ENCODE measurements around the gene PCGF5. TPM values are rescaled to one million over a fixed set of nuclear protein-coding genes. Genes with fewer than 3 reads are reported as not detected.
"Not testable (repeated sequence)": the region's sequence is repeated elsewhere in the genome, so short reads cannot be mapped to it uniquely, and the experiment has no call there.

PCGF5 gene
- total RNA-seq, 1 donor from 2014 or later: 56.0 TPM

DNA sequence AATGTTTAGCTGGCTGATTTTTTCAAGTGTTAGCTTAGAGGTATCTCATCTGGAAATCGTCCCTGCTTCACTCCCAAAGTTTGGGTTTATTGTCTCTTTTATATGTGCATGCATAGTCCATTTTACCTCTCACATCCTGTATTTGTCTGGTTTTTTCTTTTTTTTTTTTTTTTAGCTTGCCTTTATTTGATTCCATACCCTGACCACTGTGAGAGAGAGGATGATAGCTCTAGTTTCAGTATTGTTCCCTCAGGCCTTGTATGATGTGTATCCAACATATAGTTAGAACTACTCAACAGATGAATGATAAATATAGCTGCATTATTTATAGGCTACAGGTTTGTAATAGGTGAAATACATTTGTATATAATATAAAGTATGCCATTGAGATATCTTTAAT is 29.9 kb downstream of the PCGF5 start:
- intact Hi-C loops (cut with DNase I): loop anchor here (5.0 kb wide), 3 partner anchors 163 to 338 kb away; no protein-coding TSS in a partner anchor
- ATAC-seq (ENCODE audit: poor library complexity) (no peak), DNase-seq (no peak)

DNA sequence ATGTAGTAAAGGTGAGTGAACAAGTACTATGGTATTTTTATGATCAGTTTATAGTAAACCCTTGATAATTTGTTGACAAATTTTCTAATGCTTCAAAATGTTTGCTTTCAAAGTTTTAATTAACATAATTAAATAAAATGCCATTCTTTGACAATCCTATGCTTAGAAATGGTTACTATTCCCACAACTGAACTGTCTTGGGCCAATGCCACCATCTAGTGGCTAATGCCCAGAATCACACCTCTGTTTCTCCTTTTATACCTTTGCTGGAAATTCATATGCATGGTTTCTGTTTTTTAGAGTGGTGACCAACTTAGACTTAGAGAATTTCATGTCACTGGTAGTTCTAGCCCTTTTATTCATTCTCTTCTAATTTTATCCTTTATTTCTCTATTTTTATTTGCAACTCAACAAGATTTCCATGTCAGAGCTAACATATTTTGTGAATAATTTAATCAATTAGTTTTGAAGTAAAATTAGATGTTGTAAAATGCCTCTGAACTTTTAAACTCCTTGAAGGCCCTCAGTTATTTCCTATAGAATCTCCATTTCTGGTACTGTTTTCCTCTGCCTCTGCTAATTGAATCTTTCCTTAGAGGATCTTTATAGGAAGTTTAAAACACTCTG is 31.1 kb downstream of the PCGF5 start:
- DNase-seq: no peak
- ATAC-seq (ENCODE audit: poor library complexity): peak; percentile 81
- intact Hi-C loops (cut with DNase I): loop anchor here (5.0 kb wide), 3 partner anchors 164 to 339 kb away; no protein-coding TSS in a partner anchor

GRCh38 chr10:91253300-91253699 is 32.8 kb downstream of the PCGF5 start:
- no peak for ATAC-seq (ENCODE audit: poor library complexity)
- intact Hi-C loops (cut with DNase I): loop anchor here (5.0 kb wide), 3 partner anchors 166 to 341 kb away; no protein-coding TSS in a partner anchor
- no peak for DNase-seq

GRCh38 chr10:91257310-91257709 is 36.8 kb downstream of the PCGF5 start:
- DNase-seq (no peak), ATAC-seq (ENCODE audit: poor library complexity) (no peak)
- intact Hi-C loops (cut with DNase I): no loop called here

- ATAC-seq (ENCODE audit: poor library complexity); DNase-seq; intact Hi-C loops (cut with DNase I): not testable (repeated sequence)
Measured at GRCh38 chr10:91260417-91260816, 40.0 kb downstream of the PCGF5 start.

GRCh38 chr10:91271886-91272285 is 51.4 kb downstream of the PCGF5 start:
- intact Hi-C loops (cut with DNase I): no loop called here
- ATAC-seq (ENCODE audit: poor library complexity) (no peak), DNase-seq (no peak)

- peak; percentile 36 for ATAC-seq (ENCODE audit: poor library complexity)
- no peak for DNase-seq
- intact Hi-C loops (cut with DNase I): no loop called here
Measured at GRCh38 chr10:91284486-91285090, 64.1 kb downstream of the PCGF5 start.

DNA sequence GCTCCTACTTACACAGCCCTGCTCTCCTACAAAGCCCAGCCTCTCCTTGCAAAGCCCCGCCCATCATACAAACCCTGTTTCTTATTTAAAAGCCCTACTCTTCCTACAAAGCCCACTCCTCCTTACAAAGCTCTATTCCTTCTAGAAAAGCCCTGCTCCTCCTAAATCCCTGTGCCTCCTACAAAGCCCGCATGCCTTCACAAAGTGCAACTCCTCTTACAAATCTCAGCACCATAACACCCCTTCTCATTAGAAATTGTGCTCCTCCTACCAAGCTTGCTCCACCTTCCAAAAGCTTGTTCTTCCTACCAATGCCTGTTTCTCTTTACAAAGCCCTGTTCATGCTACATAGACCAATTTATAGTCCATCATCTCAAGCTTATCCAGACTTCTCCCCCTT is 66.1 kb downstream of the PCGF5 start:
- intact Hi-C loops (cut with DNase I): no loop called here
- ATAC-seq (ENCODE audit: poor library complexity): peak; percentile 5
- DNase-seq: no peak

DNA sequence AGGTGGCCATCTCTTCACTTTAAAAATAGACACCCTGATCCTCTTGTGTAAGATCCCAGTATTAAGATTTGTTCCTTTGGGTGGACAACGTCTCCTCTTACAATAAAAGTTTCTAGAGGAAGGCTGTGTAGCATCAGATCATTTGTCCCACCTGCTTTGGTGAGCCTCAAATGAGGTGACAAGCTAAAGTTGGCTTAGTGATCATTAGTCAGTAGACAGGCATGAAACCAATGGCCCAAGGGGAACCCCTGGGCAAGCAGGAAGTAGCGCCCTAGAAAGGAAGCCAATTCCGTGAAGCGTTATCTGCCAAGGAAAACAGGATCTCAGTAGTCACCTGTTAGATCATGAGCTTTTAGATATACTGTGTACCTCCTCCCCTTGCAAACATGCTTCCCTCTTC is 66.8 kb downstream of the PCGF5 start:
- no peak for ATAC-seq (ENCODE audit: poor library complexity)

DNA sequence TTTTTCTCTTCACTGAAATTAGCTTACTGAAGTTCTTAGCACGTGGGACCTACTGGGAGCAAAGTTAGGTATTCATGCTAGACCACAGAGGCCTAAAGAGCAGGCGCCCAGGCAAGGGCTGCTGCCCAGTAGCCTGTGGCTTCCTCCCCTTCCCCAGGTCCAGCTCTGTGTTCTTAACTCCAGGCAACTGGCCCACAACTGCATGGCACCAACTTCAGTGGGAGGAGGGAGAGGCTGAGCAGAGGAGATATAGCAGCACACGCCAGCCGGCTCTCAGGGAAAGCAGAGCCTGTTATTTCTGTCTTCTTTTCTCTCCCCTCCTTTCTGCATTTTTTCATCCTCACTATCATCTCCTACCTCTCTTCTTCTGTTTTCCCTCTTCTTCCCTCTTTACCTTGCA is 67.4 kb downstream of the PCGF5 start:
- peak; percentile 61 for ATAC-seq (ENCODE audit: poor library complexity)
- intact Hi-C loops (cut with DNase I): no loop called here

More for the DNA sequence above, 66.8 kb downstream of the PCGF5 start:
- no peak for DNase-seq
- intact Hi-C loops (cut with DNase I): no loop called here

DNA sequence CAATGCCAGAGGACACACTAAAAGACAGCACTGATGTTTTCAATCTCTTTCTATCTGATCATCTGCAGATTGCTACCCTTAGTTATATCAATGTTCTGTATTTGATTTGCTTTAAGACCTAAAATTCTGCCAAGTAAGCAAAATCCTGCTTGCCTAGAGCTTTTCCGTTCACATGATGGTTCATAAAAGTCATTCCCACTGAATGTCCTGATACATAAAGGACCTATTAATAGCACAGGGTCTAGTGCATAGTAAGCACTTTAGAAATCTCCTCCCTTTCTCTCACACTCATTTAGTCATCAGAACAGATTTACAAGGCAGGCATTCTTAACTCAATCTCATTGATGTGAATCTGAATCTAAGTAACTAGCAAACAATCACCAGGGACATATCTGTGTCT is 68.8 kb downstream of the PCGF5 start:
- intact Hi-C loops (cut with DNase I): no loop called here
- no peak for ATAC-seq (ENCODE audit: poor library complexity)

More for the DNA sequence above, 67.4 kb downstream of the PCGF5 start:
- DNase-seq: peak; percentile 45

GRCh38 chr10:91290607-91291006 is 70.1 kb downstream of the PCGF5 start:
- no peak for ATAC-seq (ENCODE audit: poor library complexity)
- intact Hi-C loops (cut with DNase I): loop anchor here (10.0 kb wide), 1 partner anchor 94 kb away; no protein-coding TSS in a partner anchor
- DNase-seq: no peak

More for the DNA sequence above, 68.8 kb downstream of the PCGF5 start:
- no peak for DNase-seq

GRCh38 chr10:91294134-91294906 is 73.9 kb downstream of the PCGF5 start:
- DNase-seq: no peak
- ATAC-seq (ENCODE audit: poor library complexity): no peak
- intact Hi-C loops (cut with DNase I): loop anchor here (10.0 kb wide), 1 partner anchor 90 kb away; no protein-coding TSS in a partner anchor

GRCh38 chr10:91295346-91295745 is 74.9 kb downstream of the PCGF5 start:
- intact Hi-C loops (cut with DNase I): loop anchor here (10.0 kb wide), 1 partner anchor 89 kb away; no protein-coding TSS in a partner anchor
- no peak for ATAC-seq (ENCODE audit: poor library complexity)
- DNase-seq: no peak

GRCh38 chr10:91296471-91296870 is 76.0 kb downstream of the PCGF5 start:
- intact Hi-C loops (cut with DNase I): loop anchor here (10.0 kb wide), 1 partner anchor 88 kb away; no protein-coding TSS in a partner anchor
- no peak for DNase-seq
- no peak for ATAC-seq (ENCODE audit: poor library complexity)

GRCh38 chr10:91298224-91298871 is 77.9 kb downstream of the PCGF5 start:
- ATAC-seq (ENCODE audit: poor library complexity): peak; percentile 91
- intact Hi-C loops (cut with DNase I): loop anchor here (10.0 kb wide), 1 partner anchor 86 kb away; no protein-coding TSS in a partner anchor
- peak; percentile 79 for DNase-seq

- DNase-seq (no peak), ATAC-seq (ENCODE audit: poor library complexity) (no peak)
- intact Hi-C loops (cut with DNase I): loop anchor here (10.0 kb wide), 1 partner anchor 85 kb away; no protein-coding TSS in a partner anchor
Measured at GRCh38 chr10:91299999-91300575, 79.6 kb downstream of the PCGF5 start.

GRCh38 chr10:91302946-91303345 is 82.5 kb downstream of the PCGF5 start:
- ATAC-seq (ENCODE audit: poor library complexity); intact Hi-C loops (cut with DNase I); DNase-seq: not testable (repeated sequence)

All from Right ventricle myocardium superior (tissue), 1 donor.